Right lobe of liver (tissue), 6 donors: ENCODE measurements around the gene SPATA20. TPM values are rescaled to one million over a fixed set of nuclear protein-coding genes. Genes with fewer than 3 reads are reported as not detected.

Source experiments
- ATAC-seq, 4 donors: fragments of 200-7000 bp; cut with Tn5 transposase; one replicate each; pipeline ENCODE4 v1.9.1; 2020; ENCODE audit warnings: mild to moderate bottlenecking in 4 of 4, moderate library complexity in 4 of 4
- DNase-seq, 3 donors: peaks; one replicate each; pipeline ENCODE4 v3.0.0-alpha.2; 2020
- H3K27ac ChIP-seq, 3 donors: fragments of 200-600 bp; one replicate each; pipeline ENCODE4 v1.8.0; 2022
- H3K27me3 ChIP-seq, 2 donors: fragments of 200-600 bp; one replicate each; pipeline ENCODE4 v1.8.0; 2022
- H3K36me3 ChIP-seq, 4 donors: fragments of 200-600 bp; sonication (generic) in 1 of 4; one replicate each; pipeline versions ENCODE4 v1.5.1 to v1.8.0; 2017 to 2022; ENCODE audit warnings: control low read depth in 1 of 4
- H3K4me1 ChIP-seq, 4 donors: fragments of 200-600 bp; sonication (generic) in 1 of 4; one replicate each; pipeline versions ENCODE4 v1.5.1 to v1.8.0; 2017 to 2022; ENCODE audit warnings: control low read depth in 1 of 4
- H3K4me3 ChIP-seq, 3 donors: fragments of 200-600 bp; one replicate each; pipeline ENCODE4 v1.8.0; 2022
- H3K9me3 ChIP-seq, 4 donors: fragments of 200-600 bp; sonication (generic) in 1 of 4; one replicate each; pipeline versions ENCODE4 v1.5.1 to v1.8.0; 2017 to 2022; ENCODE audit warnings: control low read depth in 1 of 4
- POLR2A ChIP-seq: fragments of 450-650 bp; IDR thresholded peaks from one replicate; pipeline ENCODE4 v1.6.1; 2017; ENCODE audit warnings: antibody characterized with exemption, mild to moderate bottlenecking
- WGBS: methylation state at CpG from one replicate; pipeline ENCODE4 v1.1.6; 2018; ENCODE audit warnings: low coverage, low lambda C conversion rate; ENCODE audit not compliant: insufficient coverage; ENCODE audit errors: missing lambda C conversion rate; 5-methylcytosine and 5-hydroxymethylcytosine counted together
- intact Hi-C, 2 donors: fragments of 100-400 bp; cut with DNase I; formaldehyde crosslinking; loops; one replicate each; pipeline versions ENCODE4 v1.11.2 to v1.14.1; 2022
- total RNA-seq, 6 experiments: library from RNA; depleted of rRNA in 2 of 6; stranded (reverse); fragments of >200 nt in 2 of 6; fragmentation: NEBNext Ultra II Directional in 3 of 6; extraction: Animal tissue kit (Norgen Biotek cat#: 25700) in 3 of 6; gene quantifications; one replicate each; pipeline versions ENCODE4 v1.1.0 to v1.2.4, GENCODE V29; 2016 to 2023
- TF ChIP-seq, protein P1 (sequence below), 4 donors: fragments of 200-600 bp in 3 of 4; fragments of 450-650 bp in 1 of 4; IDR thresholded peaks; one replicate each; pipeline versions ENCODE4 v1.5.1 to v1.8.0; 2016 to 2022; ENCODE audit warnings: antibody characterized with exemption in 4 of 4, mild to moderate bottlenecking in 2 of 4
- donor health status: DM: no; HTN: yes; CAD: no.
- donor health status: DM: no; HTN: no; CAD: no.
- donor health status: DM: no; HTN: no; CAD: no.
- donor health status: DM: no; HTN: yes; CAD: no.
- donor health status: DM: no; HTN: yes; CAD: no.

The SPATA20 gene
- total RNA-seq, 6 experiments from 2014 or later: 29.6 to 203 (median 34.2) TPM

DNA sequence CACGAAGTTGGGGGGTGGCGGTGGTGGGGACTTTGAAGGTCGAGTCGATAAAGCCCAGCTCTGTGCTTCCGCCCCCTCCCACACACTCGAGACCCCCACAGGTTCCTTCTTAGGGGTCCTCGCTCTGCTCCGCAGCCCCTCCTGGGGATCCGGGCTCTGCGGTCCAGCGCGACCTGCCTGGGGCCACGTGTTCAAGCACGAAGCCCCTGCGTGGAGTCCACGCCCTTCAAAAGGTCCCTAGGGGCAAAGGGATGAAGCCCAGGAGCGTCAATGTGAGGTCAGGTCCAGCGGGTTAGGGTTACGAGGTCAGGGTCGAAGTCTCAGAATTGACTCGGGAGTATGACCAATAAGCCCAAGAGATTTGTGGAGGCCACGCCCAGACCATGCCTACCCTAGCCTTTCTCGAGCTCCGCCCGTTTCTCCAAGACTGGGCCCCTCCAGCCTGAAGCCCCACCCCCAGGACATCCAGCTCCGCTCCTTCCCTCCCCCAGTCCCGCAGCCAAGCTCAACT is 12.8 kb downstream of the SPATA20 start:
- DNase-seq (no peak), ATAC-seq (peak; percentile 49 to 63 (median 54))
- Histone ChIP-seq H3K4me3 (peak overlapping the region; percentile 23 to 43 (median 35)), H3K27ac (no peak overlapping the region), H3K27me3 (peaks cover 4 to 29% of the 10 kb centered on the region in 2 donors), H3K9me3 (no peaks in the 10 kb centered on the region), H3K4me1 (peaks cover 0 to 22% (median 6%) of the 10 kb centered on the region in 4 donors), H3K36me3 (peaks cover 0 to 5% (median 0%) of the 10 kb centered on the region in 4 donors)
- WGBS: 0% methylated on average over 6 of the region's 27 CpGs
- TF ChIP-seq, protein P1, sequence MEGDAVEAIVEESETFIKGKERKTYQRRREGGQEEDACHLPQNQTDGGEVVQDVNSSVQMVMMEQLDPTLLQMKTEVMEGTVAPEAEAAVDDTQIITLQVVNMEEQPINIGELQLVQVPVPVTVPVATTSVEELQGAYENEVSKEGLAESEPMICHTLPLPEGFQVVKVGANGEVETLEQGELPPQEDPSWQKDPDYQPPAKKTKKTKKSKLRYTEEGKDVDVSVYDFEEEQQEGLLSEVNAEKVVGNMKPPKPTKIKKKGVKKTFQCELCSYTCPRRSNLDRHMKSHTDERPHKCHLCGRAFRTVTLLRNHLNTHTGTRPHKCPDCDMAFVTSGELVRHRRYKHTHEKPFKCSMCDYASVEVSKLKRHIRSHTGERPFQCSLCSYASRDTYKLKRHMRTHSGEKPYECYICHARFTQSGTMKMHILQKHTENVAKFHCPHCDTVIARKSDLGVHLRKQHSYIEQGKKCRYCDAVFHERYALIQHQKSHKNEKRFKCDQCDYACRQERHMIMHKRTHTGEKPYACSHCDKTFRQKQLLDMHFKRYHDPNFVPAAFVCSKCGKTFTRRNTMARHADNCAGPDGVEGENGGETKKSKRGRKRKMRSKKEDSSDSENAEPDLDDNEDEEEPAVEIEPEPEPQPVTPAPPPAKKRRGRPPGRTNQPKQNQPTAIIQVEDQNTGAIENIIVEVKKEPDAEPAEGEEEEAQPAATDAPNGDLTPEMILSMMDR (IDR thresholded peaks at IDR 0.05): no peak
- no peak for TF ChIP-seq POLR2A
- intact Hi-C loops: loop anchor here in 1 of 2 donors (10.0 kb wide), 1 partner anchor 275 kb away; the partner anchor contains the start of gene WFIKKN2

DNA sequence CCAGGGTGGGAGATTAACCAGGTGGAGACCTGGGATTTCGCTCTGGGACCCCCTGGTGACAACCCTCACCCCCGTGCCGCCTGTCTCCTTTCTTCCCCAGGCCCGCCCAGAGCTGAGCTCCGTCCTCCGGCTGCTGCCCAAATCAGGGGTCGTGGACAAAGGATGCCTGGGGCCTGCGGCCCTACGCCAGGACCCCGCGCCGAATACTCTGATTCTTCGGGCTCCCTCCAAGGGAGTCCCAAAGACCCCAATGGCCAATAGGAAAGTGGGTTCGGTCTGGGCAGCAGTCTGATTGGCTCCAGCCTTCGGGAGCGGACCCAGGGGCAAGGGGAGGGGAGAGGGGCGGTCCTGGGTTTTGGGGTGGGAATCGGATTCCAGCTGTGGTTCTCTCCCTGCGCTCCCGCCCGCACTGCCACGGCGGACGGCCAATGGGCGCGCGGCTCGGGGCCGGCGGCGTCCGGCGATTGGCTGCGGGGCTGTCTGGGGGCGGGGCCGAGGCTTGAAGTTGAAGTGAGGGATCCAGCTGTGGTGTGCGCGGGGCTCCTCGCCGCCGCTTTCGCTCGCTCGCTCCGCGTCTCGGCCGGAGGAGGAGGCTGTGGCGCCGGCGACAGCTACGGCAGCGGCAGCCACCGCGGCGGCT is 13.3 kb downstream of the SPATA20 start, which contains the start of gene CACNA1G:
Gene CACNA1G, plus strand, starts transcription at position 531 of the 640 bp plus-strand sequence. CDS start 745 bp downstream, outside the sequence.
- DNase-seq (peak; percentile 83 to 84 (median 83)), ATAC-seq (peak; percentile 80 to 89 (median 83))
- intact Hi-C loops: no loop called here
- H3K27ac ChIP-seq: no peak within 1 kb of the TSS
- peaks cover 0 to 22% (median 6%) of the 10 kb centered on the region in 4 donors for H3K4me1 ChIP-seq
- TF ChIP-seq POLR2A: no peak
- TF ChIP-seq, protein P1 (IDR thresholded peaks at IDR 0.05): no peak
- H3K4me3 ChIP-seq: peak within 1 kb of the TSS; percentile 23 to 43 (median 35)
- no peaks in the 10 kb centered on the region for H3K9me3 ChIP-seq
- H3K27me3 ChIP-seq: peaks cover 4 to 29% of the 10 kb centered on the region in 2 donors
- H3K36me3 ChIP-seq: peaks cover 0 to 5% (median 0%) of the 10 kb centered on the region in 4 donors
- WGBS: no CpG with 5 or more reads among the region's 56 CpGs

DNA sequence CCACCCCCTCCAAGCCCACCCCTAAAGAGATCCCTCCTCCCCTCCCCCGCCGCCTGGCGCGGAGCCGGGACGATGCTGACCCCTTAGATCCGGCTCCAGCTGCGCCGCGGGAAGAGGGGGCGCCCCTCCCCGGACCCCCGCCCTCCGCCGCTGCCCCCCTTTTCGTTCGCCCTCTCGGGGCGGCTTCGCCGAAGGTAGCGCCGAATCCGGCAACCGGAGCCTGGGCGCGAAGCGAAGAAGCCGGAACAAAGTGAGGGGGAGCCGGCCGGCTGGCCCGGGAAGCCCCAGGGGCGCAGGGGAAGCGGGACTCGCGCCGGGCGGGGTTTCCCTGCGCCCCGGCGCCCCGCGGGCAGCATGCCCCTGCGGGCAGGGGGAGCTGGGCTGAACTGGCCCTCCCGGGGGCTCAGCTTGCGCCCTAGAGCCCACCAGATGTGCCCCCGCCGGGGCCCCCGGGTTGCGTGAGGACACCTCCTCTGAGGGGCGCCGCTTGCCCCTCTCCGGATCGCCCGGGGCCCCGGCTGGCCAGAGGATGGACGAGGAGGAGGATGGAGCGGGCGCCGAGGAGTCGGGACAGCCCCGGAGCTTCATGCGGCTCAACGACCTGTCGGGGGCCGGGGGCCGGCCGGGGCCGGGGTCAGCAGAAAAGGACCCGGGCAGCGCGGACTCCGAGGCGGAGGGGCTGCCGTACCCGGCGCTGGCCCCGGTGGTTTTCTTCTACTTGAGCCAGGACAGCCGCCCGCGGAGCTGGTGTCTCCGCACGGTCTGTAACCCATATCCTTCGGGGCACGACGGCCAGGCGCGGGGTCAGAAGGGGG is 14.2 kb downstream of the SPATA20 start:
- TF ChIP-seq, protein P1 (IDR thresholded peaks at IDR 0.05): no peak
- TF ChIP-seq POLR2A: no peak
- intact Hi-C loops: no loop called here
- DNase-seq: no peak
- H3K4me1 ChIP-seq: peaks cover 0 to 22% (median 6%) of the 10 kb centered on the region in 4 donors
- H3K27ac ChIP-seq: no peak overlapping the region
- H3K36me3 ChIP-seq: no peaks in the 10 kb centered on the region
- WGBS: 0% methylated on average over 3 of the region's 88 CpGs
- ATAC-seq: no peak
- H3K4me3 ChIP-seq: peak overlapping the region; percentile 23 to 43 (median 35)
- H3K9me3 ChIP-seq: no peaks in the 10 kb centered on the region
- H3K27me3 ChIP-seq: peaks cover 4 to 29% of the 10 kb centered on the region in 2 donors

DNA sequence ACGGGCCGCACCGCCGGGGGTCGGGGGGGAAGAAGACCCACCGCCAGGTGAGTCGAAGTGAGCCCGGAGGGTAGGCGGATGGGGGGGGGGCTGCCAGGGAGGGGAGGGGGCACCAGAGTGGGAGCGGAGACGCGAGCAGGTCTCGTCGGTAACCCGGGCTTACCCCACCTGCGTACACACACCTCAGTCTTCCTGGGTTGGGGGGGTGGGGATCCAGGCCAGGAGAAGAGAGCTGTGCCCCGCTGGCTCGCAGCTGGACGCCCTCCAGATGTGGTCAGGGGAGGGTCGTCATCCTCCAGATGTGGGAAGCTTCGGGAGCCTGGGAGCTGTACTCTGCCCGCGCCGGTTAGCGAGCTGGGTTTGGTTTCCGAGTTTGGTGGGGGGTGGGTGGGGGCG is 14.8 kb downstream of the SPATA20 start:
- no peak for DNase-seq
- Histone ChIP-seq H3K27ac (no peak overlapping the region), H3K36me3 (no peaks in the 10 kb centered on the region), H3K4me3 (no peak overlapping the region), H3K4me1 (peaks cover 0 to 22% (median 6%) of the 10 kb centered on the region in 4 donors), H3K9me3 (no peaks in the 10 kb centered on the region), H3K27me3 (peaks cover 4 to 29% of the 10 kb centered on the region in 2 donors)
- intact Hi-C loops: no loop called here
- ATAC-seq: no peak
- no peak for TF ChIP-seq POLR2A
- TF ChIP-seq, protein P1 (IDR thresholded peaks at IDR 0.05): no peak
- WGBS: 2% methylated on average over 14 of the region's 27 CpGs
